GM21786 (cell line): ENCODE results near the gene IGFBP2.
A peak's percentile ranks its signal among the peaks of the same experiment; 100 is the strongest.

Source experiments
- ATAC-seq: cut with Tn5 transposase; IDR thresholded peaks from one replicate; pipeline ENCODE4 v1.9.1; 2021; ENCODE audit not compliant: unreplicated experiment

The IGFBP2 gene

GRCh38 chr2:216680951-216681629, 47.9 kb downstream of the IGFBP2 start:
- no peak for ATAC-seq

DNA sequence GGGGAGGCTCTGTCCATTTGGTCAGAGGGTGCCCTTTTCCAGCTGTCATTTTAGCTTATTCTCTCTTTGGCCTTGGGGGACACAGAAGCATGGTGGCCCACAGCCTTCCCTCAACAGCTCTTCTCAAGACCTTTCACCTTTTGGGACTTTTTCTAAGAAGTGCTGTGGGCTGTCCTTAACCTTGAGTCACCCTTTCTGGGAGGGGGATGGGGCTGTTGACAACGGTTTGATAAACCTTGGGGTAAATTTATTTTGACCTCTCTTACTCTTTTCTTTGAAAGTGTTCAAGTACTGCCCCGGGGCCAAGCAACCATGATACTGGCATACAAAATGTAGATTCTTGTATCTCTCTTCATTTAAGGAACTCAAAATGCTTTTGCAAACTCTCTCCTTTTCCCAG, 48.5 kb downstream of the IGFBP2 start:
- no peak for ATAC-seq

GRCh38 chr2:216683846-216684245, 50.6 kb downstream of the IGFBP2 start:
- no peak for ATAC-seq

DNA sequence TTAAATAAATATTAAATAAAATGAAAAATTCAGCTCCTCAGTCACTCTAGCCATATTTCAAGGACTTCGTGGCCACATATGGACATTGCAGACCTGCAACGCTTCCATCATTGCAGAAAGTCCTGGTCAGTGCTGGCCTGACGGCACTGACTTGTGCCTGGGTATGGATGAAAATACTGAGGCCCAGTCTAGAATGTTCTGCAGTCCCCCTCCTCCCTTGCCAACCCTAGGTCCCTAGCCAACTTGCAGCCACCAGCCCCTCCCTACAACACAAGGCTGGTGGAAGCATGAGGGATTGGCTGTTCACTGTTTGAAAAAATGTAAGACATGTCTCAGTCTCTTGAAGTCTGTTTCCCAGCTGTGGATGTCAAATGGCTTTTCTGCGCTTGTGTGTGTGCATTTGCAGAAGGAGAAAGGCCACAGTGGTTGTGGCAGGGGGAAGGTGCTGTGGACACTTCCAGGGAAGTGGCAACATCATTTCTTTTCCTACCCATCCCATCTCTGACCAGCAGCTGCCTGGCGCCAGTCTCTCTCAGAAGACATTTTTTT, 52.2 kb downstream of the IGFBP2 start:
- no peak for ATAC-seq

- ATAC-seq, result no peak
These were observed 53.9 kb downstream of the IGFBP2 start for GRCh38 chr2:216687111-216687510.

DNA sequence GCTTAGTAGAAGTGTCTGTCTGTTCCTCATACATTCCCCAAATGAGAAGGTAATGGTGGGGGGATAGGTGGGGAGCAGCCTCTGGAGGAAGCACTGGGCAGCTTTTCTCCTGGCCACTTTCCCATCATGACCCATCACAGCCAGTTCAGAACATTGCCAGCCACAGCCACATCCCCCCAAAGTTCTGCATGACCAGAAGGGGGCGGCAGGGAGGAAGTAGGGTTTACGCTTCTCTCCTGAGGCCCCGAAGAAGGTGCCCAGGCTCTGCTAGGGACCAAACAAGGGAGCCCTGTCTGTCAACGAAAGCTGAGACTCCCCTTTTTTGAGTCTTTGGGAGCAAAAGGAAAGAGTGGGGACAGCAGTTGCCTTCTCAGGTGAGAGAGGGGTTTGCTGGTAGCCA, 54.4 kb downstream of the IGFBP2 start:
- ATAC-seq, result no peak

GRCh38 chr2:216688731-216689340, 55.6 kb downstream of the IGFBP2 start:
- no peak for ATAC-seq

DNA sequence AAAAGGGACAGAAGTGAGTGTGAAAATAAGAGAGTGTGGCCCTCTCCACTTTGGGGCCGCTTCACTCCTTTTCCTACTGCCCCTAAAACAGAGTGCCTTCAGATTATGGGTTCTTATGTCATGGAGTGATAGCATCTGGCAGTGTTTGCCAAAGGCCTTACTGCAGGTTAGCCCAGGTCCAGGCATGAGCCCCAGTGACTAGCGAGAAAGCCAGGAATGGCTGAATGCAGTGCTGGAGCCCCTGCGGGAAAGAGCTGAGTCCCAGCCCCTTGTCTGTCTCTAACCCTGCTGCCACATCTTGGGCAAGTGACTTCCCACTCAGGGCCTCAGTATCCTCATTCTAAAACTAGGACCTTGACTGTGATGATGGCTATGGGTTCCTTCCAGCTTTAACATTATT, 56.2 kb downstream of the IGFBP2 start:
- no peak for ATAC-seq

DNA sequence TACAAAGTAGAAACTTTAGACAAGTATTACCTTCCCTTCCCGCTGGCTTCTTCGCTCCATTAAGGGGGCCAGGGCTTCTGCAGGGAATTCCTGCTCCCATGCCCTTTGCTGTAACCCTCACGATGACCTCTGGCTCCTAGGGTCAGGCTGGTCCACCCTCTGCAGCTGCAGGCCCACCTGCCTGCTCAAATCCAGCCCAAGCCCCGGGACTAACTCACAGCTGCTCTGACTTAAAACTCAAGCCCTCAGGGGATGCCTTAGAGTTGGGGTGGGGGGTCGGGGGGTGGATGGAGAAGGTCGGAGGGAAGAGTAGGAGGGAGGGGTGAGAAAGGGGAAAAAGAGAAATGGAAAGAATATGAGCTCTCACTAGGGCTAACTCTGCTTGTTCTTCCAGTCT, 57.2 kb downstream of the IGFBP2 start:
- ATAC-seq, result no peak

DNA sequence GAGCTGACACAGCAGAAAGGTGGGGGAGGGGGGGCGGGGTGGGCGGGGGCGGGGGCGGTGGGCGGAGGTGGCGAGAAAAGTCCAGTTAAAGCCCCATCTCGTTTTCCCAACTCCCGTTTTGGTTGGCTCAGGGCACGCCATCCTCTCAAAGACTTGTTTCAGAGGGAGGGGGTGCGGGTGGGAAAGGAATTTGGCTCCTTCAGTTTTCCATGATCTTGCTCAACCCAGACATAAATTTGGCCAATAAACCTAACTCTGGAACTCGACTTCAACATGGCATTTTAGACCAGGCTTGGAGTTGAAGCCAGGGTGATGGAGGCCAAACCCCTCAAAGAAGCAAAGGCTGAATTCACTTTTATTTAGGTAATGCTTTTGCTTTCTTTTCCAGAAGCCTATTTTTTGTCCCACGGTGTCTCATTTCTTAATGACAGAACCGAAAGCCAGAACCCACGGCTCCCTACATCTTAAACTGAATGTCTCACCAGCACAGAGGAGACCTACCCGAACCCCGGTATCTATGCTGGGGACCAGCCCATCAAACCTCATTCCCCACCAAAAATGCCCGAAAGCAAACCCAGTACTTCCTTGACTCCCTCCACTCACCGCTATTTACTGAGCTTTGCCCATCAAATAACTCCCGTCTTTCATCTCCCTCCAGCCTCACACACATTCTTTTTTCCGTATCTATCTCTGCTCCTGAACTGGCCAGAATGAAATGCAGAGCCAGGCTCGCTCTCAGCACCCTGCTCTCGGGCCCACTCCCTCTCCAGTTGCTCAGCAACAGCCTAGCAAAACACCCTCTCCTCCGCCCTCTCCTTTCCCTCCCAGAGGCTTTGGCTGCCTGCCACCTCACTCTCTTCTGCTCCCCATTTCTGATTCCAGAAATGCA, 57.9 kb downstream of the IGFBP2 start:
- ATAC-seq, result no peak

DNA sequence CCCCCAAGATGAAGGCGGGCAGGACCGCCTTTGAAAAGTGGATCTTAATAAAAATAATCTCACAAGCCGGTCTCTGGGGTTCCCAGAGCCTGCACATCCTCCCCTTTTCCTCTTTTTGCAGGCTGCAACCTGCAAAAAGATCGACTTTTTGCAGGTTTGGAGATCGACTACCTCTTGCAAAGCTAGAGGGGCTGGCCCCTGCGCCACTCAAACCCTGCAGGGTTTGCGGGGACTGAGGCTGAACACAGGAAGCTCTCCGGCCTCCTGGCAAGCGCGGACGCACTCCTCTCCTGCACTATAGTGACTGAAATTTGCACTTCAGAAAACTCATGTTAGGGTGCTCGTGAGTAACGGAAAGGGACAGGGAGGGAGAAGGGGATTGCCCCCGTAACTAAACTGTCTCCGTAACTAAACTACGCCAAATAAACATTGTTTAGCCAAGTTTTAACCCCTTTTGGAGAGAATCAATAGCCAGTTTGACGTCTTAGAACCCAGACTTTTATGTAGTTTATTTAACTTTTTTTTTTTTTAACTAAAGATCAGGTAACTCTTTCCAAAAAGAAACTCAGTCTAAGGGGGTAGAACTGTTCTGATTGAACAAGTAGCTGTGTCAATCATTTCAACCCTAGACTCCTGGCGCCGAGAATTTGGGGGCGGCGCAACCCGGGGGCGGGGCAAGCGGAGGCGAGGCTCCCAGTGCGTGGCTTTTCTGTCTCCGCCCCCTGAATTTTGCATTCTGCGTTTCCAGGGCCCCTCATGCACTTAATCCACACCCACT, 59.6 kb downstream of the IGFBP2 start:
- ATAC-seq, result peak; percentile 53

DNA sequence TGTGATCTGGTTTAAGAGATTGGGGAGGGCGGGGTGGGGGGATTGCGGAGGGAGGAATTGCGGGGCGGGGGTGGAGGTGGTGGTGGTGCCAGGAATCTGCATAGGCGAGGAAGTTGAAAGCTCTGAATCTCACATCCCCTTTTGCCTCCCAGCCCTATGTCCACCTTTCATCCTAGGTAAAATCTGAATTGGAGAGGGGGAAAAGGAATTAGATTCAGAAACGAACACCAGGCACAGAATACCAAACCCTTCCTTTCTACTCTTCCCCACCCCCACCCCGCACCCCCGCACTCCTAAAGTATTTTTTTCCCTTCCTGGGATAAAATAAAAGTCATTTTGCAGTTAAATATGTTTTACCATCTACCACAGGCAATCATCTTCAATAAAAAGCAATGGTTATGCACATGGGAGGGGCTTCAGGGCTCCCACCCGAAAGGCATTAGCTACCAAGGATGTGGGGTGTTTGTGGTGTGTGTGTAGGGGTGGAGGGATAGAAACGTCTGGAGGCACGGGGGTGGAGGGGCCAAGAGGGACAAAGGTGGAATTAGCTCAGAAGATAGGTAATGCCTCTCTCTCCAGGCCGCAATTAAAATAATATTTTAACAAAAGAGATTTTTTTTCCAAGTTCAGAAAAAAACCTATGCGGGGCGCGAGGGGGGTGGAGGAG, 60.3 kb downstream of the IGFBP2 start:
- no peak for ATAC-seq

GRCh38 chr2:216694082-216694825, 61.0 kb downstream of the IGFBP2 start:
- ATAC-seq, result no peak

DNA sequence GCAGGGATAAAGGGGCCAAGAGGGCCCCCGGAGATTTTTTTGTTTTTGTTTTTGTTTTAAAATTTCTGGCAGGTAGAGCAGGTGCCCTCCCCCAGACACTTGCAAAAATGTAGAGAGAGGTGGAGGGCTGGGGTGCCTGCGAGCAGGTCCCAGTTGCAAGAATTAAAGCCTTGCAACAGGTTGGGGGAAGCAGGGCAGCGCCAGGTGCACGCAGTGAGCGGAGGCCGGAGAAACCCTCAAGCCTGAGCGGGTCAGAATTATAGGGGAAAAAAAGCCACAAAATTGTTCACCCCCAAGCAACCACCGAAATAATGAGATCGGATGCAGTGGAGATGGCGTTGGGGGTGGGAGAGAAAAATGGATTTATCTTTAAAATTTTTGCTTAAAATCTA, 61.6 kb downstream of the IGFBP2 start:
- ATAC-seq, result no peak

DNA sequence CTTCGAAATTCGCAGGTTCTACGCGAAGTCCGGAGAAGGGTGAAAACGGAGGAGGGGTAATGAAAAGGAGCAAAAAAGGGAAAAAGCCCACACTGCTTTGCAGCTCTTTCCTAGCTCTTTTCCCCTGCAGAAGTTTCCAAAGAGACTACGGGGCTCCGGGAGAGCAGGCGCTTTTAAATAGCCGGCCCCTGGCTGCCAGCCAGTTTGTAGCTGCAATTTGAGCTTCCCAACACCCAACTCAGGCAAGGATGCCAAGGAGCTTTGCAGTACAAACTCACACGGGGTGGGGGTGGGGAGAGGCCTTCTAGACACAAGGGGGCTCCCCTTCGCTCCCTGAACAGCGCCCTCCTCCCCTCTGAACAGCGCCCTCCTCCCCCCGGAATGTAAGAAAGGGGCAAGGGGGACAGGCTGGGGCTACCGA, 62.2 kb downstream of the IGFBP2 start, which contains the start of gene IGFBP5:
Gene IGFBP5 (minus strand): TSS at position 149 of the 421 bp plus-strand sequence. CDS start 774 bp downstream, outside the sequence.
- ATAC-seq, result no peak

GRCh38 chr2:216696321-216696720, 63.1 kb downstream of the IGFBP2 start:
- no peak for ATAC-seq

DNA sequence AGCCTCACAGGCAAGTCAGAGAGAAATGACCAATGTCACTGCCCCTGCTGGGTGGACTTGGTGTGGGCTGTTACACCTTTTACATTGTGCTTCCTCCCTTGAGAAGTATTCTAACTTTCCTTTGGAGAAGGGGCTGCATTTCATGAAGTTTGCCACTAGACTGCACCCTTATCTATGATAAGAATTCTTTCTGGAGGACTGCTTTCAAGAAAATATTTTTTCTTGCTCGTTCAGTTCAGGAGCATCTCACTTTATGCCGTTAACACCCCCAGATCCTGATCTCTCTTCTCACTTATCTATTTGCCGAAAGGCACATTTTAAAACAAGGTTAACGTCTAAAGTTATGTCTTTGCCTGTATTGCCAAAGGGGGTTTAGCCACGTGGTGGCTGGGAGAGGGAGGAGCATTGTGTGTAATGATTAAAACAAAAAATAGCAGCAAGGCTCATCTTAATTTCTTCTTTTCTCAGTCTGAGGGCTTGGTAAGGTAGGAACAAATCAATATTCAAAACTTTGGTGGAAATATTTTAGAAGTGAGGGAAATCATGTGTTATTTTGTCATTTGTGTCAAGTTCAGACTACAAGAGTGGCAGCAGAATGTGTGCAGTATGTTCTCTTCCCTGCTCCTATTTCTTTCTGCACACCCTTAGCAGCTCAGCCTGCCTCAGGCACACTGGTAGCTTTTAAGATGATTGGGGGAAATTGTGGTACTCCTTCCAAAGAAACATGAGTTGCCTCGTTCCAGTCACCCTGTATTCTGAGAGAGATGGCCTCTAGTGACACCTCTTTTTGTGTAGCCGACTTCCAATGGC, 63.7 kb downstream of the IGFBP2 start:
- no peak for ATAC-seq

GRCh38 chr2:216698293-216698692, 65.1 kb downstream of the IGFBP2 start:
- no peak for ATAC-seq

DNA sequence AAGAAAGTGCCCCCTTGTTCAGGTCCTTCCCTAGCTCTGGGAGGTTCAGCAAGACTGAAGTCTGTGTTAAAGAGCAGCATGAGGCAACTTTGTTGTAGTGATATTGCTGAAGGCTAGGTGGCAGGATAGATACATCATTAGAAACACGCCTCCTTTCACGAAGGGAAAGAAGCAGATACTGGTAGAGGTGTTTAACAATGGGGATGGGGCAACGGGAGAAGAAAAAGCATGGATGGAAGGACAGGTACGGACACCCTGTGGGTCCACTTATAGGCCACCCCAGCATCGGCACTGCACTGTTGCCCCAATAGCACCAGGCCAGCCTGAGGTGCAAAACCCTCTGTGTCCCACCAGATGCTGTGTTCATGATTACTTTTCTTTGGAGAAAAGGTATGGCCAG, 65.7 kb downstream of the IGFBP2 start:
- peak; percentile 58 for ATAC-seq
